ENCODE measurements around the gene SRC.

DNA sequence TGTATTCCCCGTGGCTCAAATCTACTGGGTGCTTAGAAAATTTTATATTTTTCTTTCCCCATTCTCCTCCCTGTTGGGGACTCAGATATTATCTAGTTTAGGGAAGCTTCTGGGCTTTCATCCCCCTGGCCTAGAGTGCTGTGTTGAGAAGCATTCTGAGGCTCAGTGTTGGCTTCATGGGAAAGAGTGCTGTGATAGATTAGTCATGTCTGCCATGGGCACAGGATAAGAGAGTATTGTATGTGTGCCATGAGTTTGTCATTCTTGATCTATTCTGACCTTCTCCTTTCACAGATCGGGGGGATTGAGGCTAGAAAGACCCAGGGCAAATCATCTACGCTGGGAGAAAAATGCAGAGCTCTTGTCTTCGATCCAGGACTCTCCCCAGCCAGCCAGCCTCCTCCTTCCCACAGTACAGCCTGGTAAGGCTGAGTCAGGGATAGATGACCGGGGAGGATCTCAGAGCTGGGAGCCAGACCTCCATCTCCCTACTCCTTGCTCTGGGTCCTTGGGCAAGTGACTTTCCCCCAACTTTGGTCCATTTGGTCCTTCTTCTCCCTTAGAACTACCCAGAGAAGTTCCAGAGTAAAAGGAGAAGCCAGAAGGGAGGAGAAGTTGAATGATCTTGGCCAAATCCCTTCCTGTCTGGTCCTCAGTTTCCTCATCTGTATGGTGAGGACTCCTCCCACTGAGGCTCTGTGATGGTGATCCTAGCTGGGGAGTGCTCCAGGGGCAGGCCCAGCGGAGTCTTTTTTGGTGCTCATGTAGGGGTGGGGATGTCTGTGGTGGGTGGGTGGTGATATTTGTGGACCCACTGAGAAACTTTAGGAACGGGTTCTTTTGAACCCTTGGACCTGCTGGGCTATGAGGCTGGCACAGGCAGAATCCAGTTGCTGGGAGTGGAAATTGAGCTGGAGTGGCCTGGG, 5.0 kb downstream of the SRC start:
- TF ChIP-seq, protein P1, sequence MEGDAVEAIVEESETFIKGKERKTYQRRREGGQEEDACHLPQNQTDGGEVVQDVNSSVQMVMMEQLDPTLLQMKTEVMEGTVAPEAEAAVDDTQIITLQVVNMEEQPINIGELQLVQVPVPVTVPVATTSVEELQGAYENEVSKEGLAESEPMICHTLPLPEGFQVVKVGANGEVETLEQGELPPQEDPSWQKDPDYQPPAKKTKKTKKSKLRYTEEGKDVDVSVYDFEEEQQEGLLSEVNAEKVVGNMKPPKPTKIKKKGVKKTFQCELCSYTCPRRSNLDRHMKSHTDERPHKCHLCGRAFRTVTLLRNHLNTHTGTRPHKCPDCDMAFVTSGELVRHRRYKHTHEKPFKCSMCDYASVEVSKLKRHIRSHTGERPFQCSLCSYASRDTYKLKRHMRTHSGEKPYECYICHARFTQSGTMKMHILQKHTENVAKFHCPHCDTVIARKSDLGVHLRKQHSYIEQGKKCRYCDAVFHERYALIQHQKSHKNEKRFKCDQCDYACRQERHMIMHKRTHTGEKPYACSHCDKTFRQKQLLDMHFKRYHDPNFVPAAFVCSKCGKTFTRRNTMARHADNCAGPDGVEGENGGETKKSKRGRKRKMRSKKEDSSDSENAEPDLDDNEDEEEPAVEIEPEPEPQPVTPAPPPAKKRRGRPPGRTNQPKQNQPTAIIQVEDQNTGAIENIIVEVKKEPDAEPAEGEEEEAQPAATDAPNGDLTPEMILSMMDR (IDR thresholded peaks at IDR 0.05 in 8 of 11, conservative IDR thresholded peaks at IDR 0.05 in 3 of 11): no peak
- TF ChIP-seq POLR2A (IDR thresholded peaks at IDR 0.05) (no peak), POLR2AphosphoS5 (IDR thresholded peaks at IDR 0.05) (no peak)
